ENCODE data around the gene TEX2.

GRCh38 chr17:64126918-64127317 is 136.1 kb downstream of the TEX2 start:
- TF ChIP-seq CTCF (IDR thresholded peaks at IDR 0.05; ENCODE audit: low read depth, low read length) (no peak), EZH2phosphoT487 (IDR thresholded peaks at IDR 0.05; ENCODE audit: low read depth) (no peak)

Data from OCI-LY3 (cell line).